GM19463 (cell line): ENCODE results near the gene SPOPL.

Experiments used
- ATAC-seq: cut with Tn5 transposase; IDR thresholded peaks from one replicate; pipeline ENCODE4 v1.9.1; 2021; ENCODE audit warnings: mild to moderate bottlenecking, moderate library complexity; ENCODE audit not compliant: unreplicated experiment

SPOPL gene

GRCh38 chr2:138596403-138596802 lies 94.8 kb downstream of the SPOPL start:
- ATAC-seq: no peak

GRCh38 chr2:138600732-138601457 lies 99.3 kb downstream of the SPOPL start:
- no peak for ATAC-seq

DNA sequence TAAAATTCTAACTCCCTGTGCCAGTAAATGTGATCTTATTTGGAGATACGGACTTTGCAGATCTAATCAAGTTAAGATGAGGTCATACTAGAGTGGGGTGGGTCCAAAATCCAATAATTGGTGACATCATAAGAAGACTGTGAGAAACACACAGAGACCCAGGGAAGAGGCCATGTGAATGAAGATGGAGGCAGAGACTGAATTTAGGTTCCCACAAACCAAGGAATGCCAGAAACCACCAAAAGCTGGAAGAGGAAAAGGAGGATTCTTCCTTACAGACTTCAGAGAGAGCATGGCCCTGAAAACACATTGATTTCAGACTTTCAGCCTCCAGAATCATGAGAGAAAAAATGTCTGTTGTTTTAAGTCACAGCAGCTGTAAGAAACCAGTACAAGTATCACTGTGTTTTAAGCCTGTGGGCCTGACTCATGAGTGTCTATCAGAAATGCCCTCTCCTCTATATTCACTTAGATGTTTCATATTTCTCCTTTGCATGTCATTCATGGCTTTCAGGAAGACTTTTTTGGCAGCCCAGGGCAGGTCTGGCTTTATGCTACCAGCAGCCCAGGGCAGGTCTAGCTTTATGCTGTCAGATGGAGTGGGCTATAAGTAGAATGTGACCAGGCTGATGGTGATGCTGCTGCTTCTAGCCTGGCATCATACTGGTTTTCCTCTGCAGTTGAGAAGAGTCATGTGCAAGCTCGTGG lies 100.0 kb downstream of the SPOPL start:
- no peak for ATAC-seq

- no peak for ATAC-seq
Measured at GRCh38 chr2:138602166-138602460, 100.5 kb downstream of the SPOPL start.

- no peak for ATAC-seq
Measured at GRCh38 chr2:138607746-138608145, 106.2 kb downstream of the SPOPL start.

DNA sequence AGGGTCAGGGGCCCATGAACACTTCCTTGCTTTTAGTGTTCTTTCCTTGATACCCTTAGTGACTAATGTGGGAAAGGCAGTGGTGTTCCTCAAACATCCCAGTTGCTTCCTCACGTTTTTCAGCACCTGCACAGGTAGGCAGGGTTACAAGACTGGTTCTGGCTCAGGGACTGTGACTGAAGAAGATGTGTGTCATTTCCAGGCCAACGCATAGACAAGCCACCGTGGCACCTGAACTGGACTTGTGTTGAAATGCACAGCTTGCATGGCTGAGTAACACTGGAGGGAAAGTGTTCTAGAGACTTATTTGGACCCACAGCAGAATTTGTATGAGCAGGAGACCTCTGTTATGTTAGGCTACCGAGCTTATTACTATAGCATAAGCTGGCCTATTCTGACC lies 107.9 kb downstream of the SPOPL start:
- no peak for ATAC-seq

GRCh38 chr2:138610201-138610953 lies 108.8 kb downstream of the SPOPL start:
- no peak for ATAC-seq

DNA sequence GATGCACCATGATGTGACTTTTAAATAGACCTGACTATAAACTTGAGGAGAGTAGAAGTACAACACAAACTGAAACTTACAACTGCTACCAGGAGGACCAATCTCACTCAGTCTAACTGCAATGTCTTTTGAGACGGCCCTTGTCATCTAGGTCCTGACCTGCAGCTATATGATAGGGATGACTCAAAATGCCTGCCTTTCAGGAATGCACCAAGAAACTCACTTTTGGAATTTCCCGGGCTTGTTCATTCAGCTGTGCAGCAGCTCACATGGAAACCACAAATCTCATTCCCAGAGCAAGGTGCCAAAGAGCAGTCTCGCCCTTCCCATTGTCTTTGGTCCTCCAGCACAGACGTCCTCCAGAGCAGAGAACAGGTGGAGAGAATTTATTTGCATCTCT lies 113.7 kb downstream of the SPOPL start:
- no peak for ATAC-seq

- ATAC-seq: no peak
Measured at GRCh38 chr2:138617026-138617425, 115.5 kb downstream of the SPOPL start.

- ATAC-seq: no peak
Measured at GRCh38 chr2:138618971-138619370, 117.4 kb downstream of the SPOPL start.

GRCh38 chr2:138620431-138620830 lies 118.9 kb downstream of the SPOPL start:
- no peak for ATAC-seq

DNA sequence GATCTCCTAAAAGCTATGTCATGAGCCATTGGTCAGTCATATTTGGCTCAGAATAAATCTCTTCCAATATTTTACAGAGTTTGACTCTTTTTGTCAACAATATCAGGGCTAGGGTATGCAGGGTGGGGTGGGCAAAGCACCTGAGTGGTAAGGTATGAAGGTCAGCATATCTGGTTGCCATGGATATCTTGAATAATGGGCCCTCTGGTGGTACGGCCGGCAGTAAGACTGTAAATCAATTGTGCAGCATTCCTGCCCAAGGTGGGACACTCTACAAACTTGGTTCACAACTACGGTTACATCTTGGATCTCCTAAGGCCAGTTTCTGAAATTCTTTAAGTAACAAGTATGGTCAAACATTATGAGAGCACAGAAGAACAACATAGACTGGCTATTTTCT lies 119.6 kb downstream of the SPOPL start:
- no peak for ATAC-seq

GRCh38 chr2:138622613-138623012 lies 121.0 kb downstream of the SPOPL start:
- ATAC-seq: no peak
